ENCODE results near the gene PKDCC.

GRCh38 chr2:42043789-42044394 lies 3.9 kb upstream of the PKDCC start:
- TF ChIP-seq CTCF (optimal IDR thresholded peaks at IDR 0.05 in 1 of 3, IDR thresholded peaks at IDR 0.05 in 1 of 3, conservative IDR thresholded peaks at IDR 0.05 in 1 of 3; ENCODE audit: extremely low read depth in 1 of 3, insufficient read depth in 2 of 3, low read length in 3 of 3) (no peak), EZH2 (IDR thresholded peaks at IDR 0.05; ENCODE audit: low read length) (no peak)

Data from keratinocyte (primary cell).